Mesendoderm (in vitro differentiated cells): Measurements from ENCODE around the gene ASB3. TPM values are rescaled to one million over a fixed set of nuclear protein-coding genes. Genes with fewer than 3 reads are reported as not detected.
"Not testable (repeated sequence)": the region's sequence is repeated elsewhere in the genome, so short reads cannot be mapped to it uniquely, and the experiment has no call there.

ENCODE experiments used
- DNase-seq: peaks from one replicate; pipeline ENCODE4 v3.0.0; 2013
- H2AK5ac ChIP-seq: 2 replicates; pipeline ENCODE4 v1.6.1; 2013; ENCODE audit warnings: low read length, inconsistent platforms
- H2BK120ac ChIP-seq: 2 replicates; pipeline ENCODE4 v1.6.1; 2013; ENCODE audit warnings: low read depth, mild to moderate bottlenecking, low read length, moderate library complexity, mixed read lengths
- H2BK15ac ChIP-seq: replicated peaks from 2 replicates; pipeline ENCODE4 v1.6.1; 2013; ENCODE audit warnings: low read depth, mild to moderate bottlenecking, moderate library complexity
- H2BK5ac ChIP-seq: 2 replicates; pipeline ENCODE4 v1.6.1; 2013; ENCODE audit warnings: low read length, inconsistent platforms
- H3K18ac ChIP-seq: 2 replicates; pipeline ENCODE4 v1.6.1; 2013; ENCODE audit warnings: mild to moderate bottlenecking, low read length, mixed read lengths
- H3K23ac ChIP-seq: one replicate; pipeline ENCODE4 v1.6.1; 2013; ENCODE audit warnings: low read length
- H3K27ac ChIP-seq: 2 replicates; pipeline ENCODE4 v1.5.1; 2013; ENCODE audit warnings: low read depth, mild to moderate bottlenecking, inconsistent platforms, low read length, moderate library complexity
- H3K27me3 ChIP-seq: 2 replicates; pipeline ENCODE4 v1.6.1; 2013; ENCODE audit warnings: low read length, control low read depth, mild to moderate bottlenecking, inconsistent platforms; ENCODE audit not compliant: insufficient read depth, poor library complexity
- H3K36me3 ChIP-seq: 2 replicates; pipeline ENCODE4 v1.6.1; 2013; ENCODE audit warnings: low read length, inconsistent platforms; ENCODE audit not compliant: control insufficient read depth, insufficient read depth
- H3K4ac ChIP-seq: one replicate; pipeline ENCODE4 v1.6.1; 2013; ENCODE audit warnings: low read depth, mild to moderate bottlenecking, low read length, moderate library complexity
- H3K4me1 ChIP-seq: 2 replicates; pipeline ENCODE4 v1.6.1; 2013; ENCODE audit warnings: low read depth, low read length, inconsistent platforms; ENCODE audit not compliant: control insufficient read depth
- H3K4me2 ChIP-seq: 2 replicates; pipeline ENCODE4 v1.6.1; 2013; ENCODE audit warnings: low read length
- H3K4me3 ChIP-seq: 2 replicates; pipeline ENCODE4 v1.5.1; 2013; ENCODE audit warnings: mild to moderate bottlenecking, low read length
- H3K56ac ChIP-seq: one replicate; pipeline ENCODE4 v1.6.1; 2013; ENCODE audit warnings: low read length
- H3K79me1 ChIP-seq: 2 replicates; pipeline ENCODE4 v1.6.1; 2013; ENCODE audit warnings: low read length, inconsistent platforms
- H3K79me2 ChIP-seq: 2 replicates; pipeline ENCODE4 v1.6.1; 2013; ENCODE audit warnings: mild to moderate bottlenecking, low read length; ENCODE audit not compliant: control insufficient read depth, insufficient read depth
- H3K9ac ChIP-seq: 2 replicates; pipeline ENCODE4 v1.6.1; 2013; ENCODE audit warnings: low read length, inconsistent platforms
- H4K5ac ChIP-seq: one replicate; pipeline ENCODE4 v1.6.1; 2013; ENCODE audit warnings: low read length
- H4K8ac ChIP-seq: one replicate; pipeline ENCODE4 v1.6.1; 2013; ENCODE audit warnings: low read depth, mild to moderate bottlenecking, control low read depth, low read length, moderate library complexity
- WGBS: extraction: QIAGEN DNeasy Blood & Tissue Kit; methylation state at CpG from one replicate; pipeline ENCODE4 v1.1.7; 2013; ENCODE audit warnings: low lambda C conversion rate, missing lambda C conversion rate; ENCODE audit not compliant: insufficient coverage; ENCODE audit errors: extremely low coverage; 5-methylcytosine and 5-hydroxymethylcytosine counted together
- polyA plus RNA-seq, 2 experiments: library from polyadenylated mRNA; stranded (reverse); fragments of 200-250 nt; gene quantifications; one replicate each; pipeline ENCODE4 v1.2.3, GENCODE V29; 2013

Gene ASB3, protein sequence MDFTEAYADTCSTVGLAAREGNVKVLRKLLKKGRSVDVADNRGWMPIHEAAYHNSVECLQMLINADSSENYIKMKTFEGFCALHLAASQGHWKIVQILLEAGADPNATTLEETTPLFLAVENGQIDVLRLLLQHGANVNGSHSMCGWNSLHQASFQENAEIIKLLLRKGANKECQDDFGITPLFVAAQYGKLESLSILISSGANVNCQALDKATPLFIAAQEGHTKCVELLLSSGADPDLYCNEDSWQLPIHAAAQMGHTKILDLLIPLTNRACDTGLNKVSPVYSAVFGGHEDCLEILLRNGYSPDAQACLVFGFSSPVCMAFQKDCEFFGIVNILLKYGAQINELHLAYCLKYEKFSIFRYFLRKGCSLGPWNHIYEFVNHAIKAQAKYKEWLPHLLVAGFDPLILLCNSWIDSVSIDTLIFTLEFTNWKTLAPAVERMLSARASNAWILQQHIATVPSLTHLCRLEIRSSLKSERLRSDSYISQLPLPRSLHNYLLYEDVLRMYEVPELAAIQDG
- 20.5 TPM for polyA plus RNA-seq (2013, experiment 1 of 2)
- polyA plus RNA-seq (2013, experiment 2 of 2) = 19.6 TPM

DNA sequence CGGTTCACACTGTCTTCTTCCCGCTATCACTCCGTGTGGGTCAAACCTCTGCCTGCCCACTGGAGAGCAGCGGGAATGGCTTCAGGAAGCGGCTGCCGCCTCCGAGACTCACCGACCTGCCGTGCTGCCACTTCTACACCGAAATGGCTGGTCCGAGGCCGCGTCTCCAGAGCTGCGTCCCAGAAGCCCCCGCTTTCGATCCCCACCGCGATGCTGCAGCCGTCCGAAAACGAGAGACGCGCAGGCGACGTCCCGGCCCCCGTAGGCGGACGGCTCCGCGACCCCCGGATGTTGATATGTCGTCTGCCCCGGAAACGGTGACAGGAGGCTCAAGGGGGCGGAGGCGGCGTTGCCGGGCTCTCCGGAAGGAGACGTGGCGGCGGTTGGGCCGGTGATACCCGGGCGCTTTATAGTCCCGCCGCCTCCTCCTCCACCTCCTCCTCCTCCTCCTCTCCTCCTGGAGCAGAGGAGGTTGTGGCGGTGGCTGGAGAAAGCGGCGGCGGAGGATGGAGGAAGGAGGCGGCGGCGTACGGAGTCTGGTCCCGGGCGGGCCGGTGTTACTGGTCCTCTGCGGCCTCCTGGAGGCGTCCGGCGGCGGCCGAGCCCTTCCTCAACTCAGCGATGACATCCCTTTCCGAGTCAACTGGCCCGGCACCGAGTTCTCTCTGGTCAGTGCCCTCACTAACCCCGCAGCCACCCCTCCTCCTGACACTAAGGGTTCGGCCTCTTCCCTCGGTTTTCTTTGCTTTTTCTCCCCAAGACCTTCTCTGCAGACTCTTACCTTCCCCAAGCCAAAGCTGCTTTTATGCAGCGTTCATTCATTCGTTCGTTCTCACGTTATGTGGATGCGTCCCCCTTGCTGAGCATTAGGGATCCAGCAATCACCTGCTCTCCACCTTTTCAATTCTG is at the start of gene ASB3, which contains the start of gene ERLEC1:
ASB3 (minus strand) TSS at position 249 of the 909 bp plus-strand sequence. CDS start 21,381 bp downstream, outside the sequence.
ERLEC1 (plus strand) TSS at position 340 of the 909 bp plus-strand sequence; CDS start at position 507, 167 bp downstream.
- Histone ChIP-seq H4K8ac (no peak within 1 kb of the TSS), H3K36me3 (no peaks in the 10 kb centered on the region), H2BK15ac (no peak within 1 kb of the TSS), H3K27ac (peak within 1 kb of the TSS; percentile 79), H3K27me3 (no peaks in the 10 kb centered on the region), H3K4ac (peak within 1 kb of the TSS; percentile 41), H2BK120ac (no peak within 1 kb of the TSS), H3K79me2 (peaks cover 39% of the 10 kb centered on the region), H3K18ac (peak within 1 kb of the TSS; percentile 45), H3K4me2 (peak within 1 kb of the TSS; percentile 92), H2AK5ac (no peak within 1 kb of the TSS), H2BK5ac (peak within 1 kb of the TSS; percentile 79), H3K56ac (peak within 1 kb of the TSS; percentile 99), H4K5ac (no peak within 1 kb of the TSS), H3K23ac (no peak within 1 kb of the TSS), H3K4me1 (no peaks in the 10 kb centered on the region), H3K79me1 (peaks cover 12% of the 10 kb centered on the region), H3K4me3 (peak within 1 kb of the TSS; percentile 94), H3K9ac (peak within 1 kb of the TSS; percentile 91)
- peak; percentile 97 for DNase-seq
- WGBS = no CpG with 5 or more reads among the region's 77 CpGs

DNA sequence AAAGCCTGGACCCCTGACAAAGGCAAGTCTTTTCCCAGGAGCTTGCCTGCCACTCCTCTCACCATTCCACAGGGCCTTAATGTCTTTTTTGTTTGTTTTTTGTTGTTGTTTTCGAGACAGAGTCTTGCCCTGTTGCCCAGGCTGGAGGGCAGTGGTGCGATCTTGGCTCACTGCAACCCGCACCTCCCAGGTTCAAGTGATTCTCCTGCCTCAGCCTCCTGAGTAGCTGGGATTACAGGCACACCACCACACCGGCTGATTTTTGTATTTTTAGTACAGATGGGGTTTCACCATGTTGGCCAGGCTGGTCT is 43.2 kb upstream of the ASB3 start:
- not testable (repeated sequence) for H3K4me2 ChIP-seq, H4K5ac ChIP-seq, H3K9ac ChIP-seq, H3K4ac ChIP-seq, H2BK15ac ChIP-seq, H2BK120ac ChIP-seq, H2AK5ac ChIP-seq, H3K4me1 ChIP-seq, H3K18ac ChIP-seq, H3K4me3 ChIP-seq, H4K8ac ChIP-seq, DNase-seq, H3K27me3 ChIP-seq, H3K56ac ChIP-seq, H2BK5ac ChIP-seq, H3K23ac ChIP-seq, H3K79me1 ChIP-seq, H3K36me3 ChIP-seq, H3K27ac ChIP-seq, H3K79me2 ChIP-seq
- WGBS = no CpG with 5 or more reads among the region's 4 CpGs

DNA sequence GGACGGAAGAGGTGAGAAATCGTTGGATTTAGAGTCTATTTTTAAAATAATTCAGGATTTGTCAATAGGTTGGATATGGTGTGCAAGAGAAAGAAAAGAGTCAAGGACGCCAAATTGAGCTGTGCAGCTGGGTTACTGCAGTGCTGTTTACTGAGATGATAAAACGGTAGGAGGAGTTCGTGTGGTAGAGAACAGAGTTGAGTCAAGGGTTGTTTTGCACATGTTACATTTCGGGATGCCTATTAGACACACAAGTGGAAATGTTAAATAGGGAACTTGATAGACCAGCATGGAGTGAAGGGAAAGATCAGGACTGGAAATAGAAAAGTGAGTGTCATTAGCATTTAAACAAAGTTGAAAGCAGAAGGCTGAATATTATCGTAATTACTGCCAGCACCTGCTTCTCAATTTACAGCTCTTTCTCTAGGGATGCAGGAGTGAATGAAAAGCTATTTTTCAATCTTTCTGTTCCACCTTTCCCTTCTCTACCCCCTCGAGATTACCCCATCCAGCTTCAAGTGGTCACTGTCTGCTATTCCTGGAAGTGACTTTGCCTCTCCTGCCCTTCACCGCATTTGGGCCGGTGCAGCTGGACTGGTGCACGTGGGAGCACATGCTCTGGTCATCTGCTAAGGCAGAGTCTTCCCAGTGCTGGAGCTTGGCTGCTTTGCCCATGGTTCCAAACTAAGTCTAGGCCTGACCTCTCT is 42.7 kb upstream of the ASB3 start:
- Histone ChIP-seq H2AK5ac (no peak overlapping the region), H3K18ac (no peak overlapping the region)

DNA sequence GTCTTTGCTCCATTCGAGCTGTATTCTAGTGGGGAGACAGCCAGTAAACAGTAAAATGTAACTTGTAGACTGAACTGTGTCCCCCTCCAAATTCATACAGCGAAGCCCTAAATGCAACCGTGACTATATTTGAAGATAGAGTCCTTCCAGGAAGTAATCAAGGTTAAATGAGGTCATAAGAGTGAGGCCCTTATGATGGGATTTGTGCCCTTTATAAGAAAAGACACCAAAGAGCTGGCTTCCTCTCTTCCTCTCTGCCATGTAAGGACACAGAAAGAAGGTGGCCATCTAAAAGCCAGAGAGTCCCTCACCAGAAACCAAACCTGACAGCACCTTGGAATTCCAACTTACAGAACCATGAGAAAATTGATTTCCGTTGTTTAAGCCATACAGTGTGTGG is 41.6 kb upstream of the ASB3 start:
- Histone ChIP-seq H3K23ac (no peak overlapping the region), H3K56ac (no peak overlapping the region), H4K5ac (no peak overlapping the region), H3K4me2 (no peak overlapping the region), H3K4ac (no peak overlapping the region), H3K27ac (no peak overlapping the region), H2BK15ac (no peak overlapping the region), H2BK120ac (no peak overlapping the region), H3K79me1 (no peaks in the 10 kb centered on the region), H3K36me3 (no peaks in the 10 kb centered on the region), H4K8ac (no peak overlapping the region), H3K18ac (no peak overlapping the region), H2BK5ac (no peak overlapping the region), H3K79me2 (no peaks in the 10 kb centered on the region), H3K27me3 (no peaks in the 10 kb centered on the region), H3K4me1 (no peaks in the 10 kb centered on the region), H3K9ac (no peak overlapping the region), H3K4me3 (no peak overlapping the region), H2AK5ac (no peak overlapping the region)
- no CpG with 5 or more reads among the region's 4 CpGs for WGBS
- no peak for DNase-seq

More for the DNA sequence above, 42.7 kb upstream of the ASB3 start:
- H2BK5ac ChIP-seq = no peak overlapping the region
- no peak overlapping the region for H2BK15ac ChIP-seq
- no peak overlapping the region for H3K23ac ChIP-seq
- no peaks in the 10 kb centered on the region for H3K79me1 ChIP-seq
- no peak overlapping the region for H4K5ac ChIP-seq
- no peak for DNase-seq
- no peak overlapping the region for H3K4me3 ChIP-seq
- no peaks in the 10 kb centered on the region for H3K36me3 ChIP-seq
- no peak overlapping the region for H3K4me2 ChIP-seq
- H4K8ac ChIP-seq = no peak overlapping the region
- H3K4ac ChIP-seq = no peak overlapping the region
- 100% methylated on average over 2 of the region's 11 CpGs for WGBS
- no peak overlapping the region for H3K27ac ChIP-seq
- no peaks in the 10 kb centered on the region for H3K4me1 ChIP-seq
- no peak overlapping the region for H2BK120ac ChIP-seq
- no peak overlapping the region for H3K56ac ChIP-seq
- H3K9ac ChIP-seq = no peak overlapping the region
- no peaks in the 10 kb centered on the region for H3K27me3 ChIP-seq
- no peaks in the 10 kb centered on the region for H3K79me2 ChIP-seq

DNA sequence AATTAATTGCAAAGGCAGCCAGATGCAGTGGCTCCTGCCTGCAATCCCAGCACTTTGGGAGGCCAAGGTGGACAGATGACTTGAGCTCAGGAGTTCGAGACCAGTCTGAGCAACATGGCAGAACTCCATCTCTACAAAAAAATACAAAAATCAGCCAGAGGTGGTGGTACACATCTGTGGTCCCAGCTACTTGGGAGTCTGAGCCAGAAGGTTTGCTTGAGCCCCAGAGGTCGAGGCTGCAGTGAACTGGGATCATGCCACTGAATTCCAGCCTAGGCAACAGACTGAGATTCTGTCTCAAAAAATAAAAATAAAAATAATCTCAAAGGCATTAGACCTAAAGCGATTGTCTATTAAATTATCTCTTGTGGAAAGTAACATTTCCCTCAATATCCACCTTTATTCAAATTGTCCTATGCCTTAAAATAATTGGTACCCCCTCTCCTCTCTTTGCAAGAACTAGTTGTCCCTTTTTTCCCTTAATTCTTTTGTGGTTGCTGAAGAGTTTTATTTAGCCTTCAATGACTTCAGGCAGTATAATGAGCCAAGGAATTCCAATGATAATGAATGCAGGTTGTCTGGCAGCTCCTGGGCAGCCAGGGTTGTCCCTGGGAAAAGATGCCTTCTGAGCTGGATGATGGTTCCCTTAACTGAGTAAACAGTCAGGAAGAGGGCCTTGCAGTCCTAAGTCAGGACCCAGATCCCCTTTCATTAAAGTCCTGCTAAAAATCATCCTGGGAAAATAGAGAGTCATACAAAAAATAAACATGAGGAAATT is 40.8 kb upstream of the ASB3 start:
- H2BK120ac ChIP-seq = no peak overlapping the region
- no peak overlapping the region for H3K9ac ChIP-seq
- no peak overlapping the region for H2BK15ac ChIP-seq
- H4K5ac ChIP-seq = no peak overlapping the region
- H3K4ac ChIP-seq = no peak overlapping the region
- no peak overlapping the region for H3K18ac ChIP-seq
- no peaks in the 10 kb centered on the region for H3K27me3 ChIP-seq
- H2BK5ac ChIP-seq = no peak overlapping the region
- no peaks in the 10 kb centered on the region for H3K79me1 ChIP-seq
- H2AK5ac ChIP-seq = no peak overlapping the region
- no peaks in the 10 kb centered on the region for H3K4me1 ChIP-seq
- H3K4me3 ChIP-seq = no peak overlapping the region
- no peak overlapping the region for H3K23ac ChIP-seq
- DNase-seq = peak; percentile 57
- no peak overlapping the region for H3K27ac ChIP-seq
- no CpG with 5 or more reads among the region's 3 CpGs for WGBS
- no peak overlapping the region for H3K4me2 ChIP-seq
- no peak overlapping the region for H4K8ac ChIP-seq
- H3K79me2 ChIP-seq = no peaks in the 10 kb centered on the region
- H3K36me3 ChIP-seq = no peaks in the 10 kb centered on the region
- H3K56ac ChIP-seq = no peak overlapping the region
